ENCODE results near the gene TMCC3. TPM values are rescaled to one million over a fixed set of nuclear protein-coding genes. Genes with fewer than 3 reads are reported as not detected.

Gene TMCC3
- total and polyA plus RNA-seq, 4 donors = 24.0 to 46.1 (median 31.3) TPM

DNA sequence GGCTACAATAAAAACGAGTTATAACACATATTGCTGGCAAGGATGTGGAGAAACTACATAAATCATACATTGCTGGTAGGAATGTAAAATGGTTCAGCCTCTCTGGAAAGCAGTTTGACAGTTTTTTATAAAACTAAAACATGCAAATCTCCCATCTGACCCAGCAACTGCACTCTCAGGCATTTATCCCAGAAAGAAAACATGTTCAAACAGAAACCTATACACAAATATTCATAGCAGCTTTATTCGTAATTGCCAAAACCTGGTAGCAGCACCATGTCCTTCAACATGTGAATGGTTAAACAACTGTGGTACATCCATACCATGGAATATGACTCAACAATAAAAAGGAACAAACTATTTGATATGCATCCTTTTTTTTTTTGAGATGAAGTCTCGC lies 10.1 kb upstream of the TMCC3 start:
- Histone ChIP-seq H3K4me3 (ENCODE audit: low read depth, low read length) (no peak overlapping the region), H3K27ac (ENCODE audit: low read depth, low read length) (no peak overlapping the region), H3K9me3 (ENCODE audit: control insufficient read depth, insufficient read depth, low read length) (no peaks in the 10 kb centered on the region), H3K4me1 (ENCODE audit: control insufficient read depth, insufficient read depth, low read length) (peaks cover 4% of the 10 kb centered on the region), H3K36me3 (ENCODE audit: control insufficient read depth, insufficient read depth, low read length) (no peaks in the 10 kb centered on the region), H3K27me3 (ENCODE audit: control insufficient read depth, insufficient read depth, low read length) (no peaks in the 10 kb centered on the region)
- 100% methylated on average over 1 of the region's 3 CpGs for WGBS (ENCODE audit: insufficient coverage)
- peak in 1 of 6 donors; percentile 66 for DNase-seq (ENCODE audit: low read depth in 4 of 6, low spot score in 6 of 6)

DNA sequence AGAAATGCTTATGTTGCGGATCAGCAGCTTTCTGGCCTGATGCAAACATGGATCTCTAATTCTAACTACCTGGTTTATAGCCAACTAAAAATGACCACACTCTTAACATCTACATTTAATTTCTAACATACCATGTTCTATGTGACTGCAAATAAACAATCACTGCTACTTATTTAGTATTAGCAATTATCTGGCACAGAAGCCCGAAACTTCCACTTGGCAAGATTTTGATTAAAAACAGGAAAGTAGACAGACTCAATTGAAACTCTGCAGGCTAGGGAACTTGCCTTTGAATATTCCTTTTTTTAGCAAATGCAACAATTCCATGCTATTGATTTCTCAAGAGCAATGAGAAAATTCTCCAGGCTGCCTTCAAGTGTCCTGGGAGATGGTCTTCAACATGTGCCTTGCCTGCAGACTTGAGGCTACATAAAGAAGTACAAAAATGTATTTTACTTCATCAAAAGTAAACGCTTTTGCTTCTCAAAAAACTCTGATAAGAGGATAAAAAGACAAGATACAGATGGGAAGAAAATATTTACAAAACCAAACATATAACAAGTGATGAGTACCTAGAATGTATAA lies 9.1 kb upstream of the TMCC3 start:
- DNase-seq (ENCODE audit: low read depth in 4 of 6, low spot score in 6 of 6) = no peak

DNA sequence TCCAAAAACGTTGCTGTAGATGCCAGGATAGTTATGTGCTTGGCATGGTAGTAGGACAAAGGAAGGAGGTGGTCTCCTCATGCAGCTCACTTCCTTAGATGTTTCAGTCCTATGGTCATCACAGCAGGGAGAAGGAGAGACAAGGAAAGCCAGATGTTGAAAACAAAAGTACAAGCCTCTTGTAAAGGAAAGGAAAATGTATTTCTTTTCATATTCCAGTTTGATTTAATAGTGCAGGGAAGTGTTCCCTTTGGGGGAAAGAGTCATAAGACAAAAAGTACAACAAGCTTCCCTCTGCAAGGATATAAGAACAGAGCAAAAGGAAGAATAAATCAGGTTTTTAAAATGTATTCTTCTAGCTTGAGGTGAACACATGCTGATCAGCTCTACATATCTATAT lies 8.6 kb upstream of the TMCC3 start:
- no peaks in the 10 kb centered on the region for H3K9me3 ChIP-seq (ENCODE audit: control insufficient read depth, insufficient read depth, low read length)
- H3K27ac ChIP-seq (ENCODE audit: low read depth, low read length) = no peak overlapping the region
- no peaks in the 10 kb centered on the region for H3K27me3 ChIP-seq (ENCODE audit: control insufficient read depth, insufficient read depth, low read length)
- peaks cover 4% of the 10 kb centered on the region for H3K4me1 ChIP-seq (ENCODE audit: control insufficient read depth, insufficient read depth, low read length)
- no peaks in the 10 kb centered on the region for H3K36me3 ChIP-seq (ENCODE audit: control insufficient read depth, insufficient read depth, low read length)
- WGBS (ENCODE audit: insufficient coverage) = 17% methylated on average over 1 of the region's 1 CpG
- no peak for DNase-seq (ENCODE audit: low read depth in 4 of 6, low spot score in 6 of 6)
- H3K4me3 ChIP-seq (ENCODE audit: low read depth, low read length) = no peak overlapping the region

More for the DNA sequence above, 9.1 kb upstream of the TMCC3 start:
- H3K36me3 ChIP-seq (ENCODE audit: control insufficient read depth, insufficient read depth, low read length) = no peaks in the 10 kb centered on the region
- no peak overlapping the region for H3K27ac ChIP-seq (ENCODE audit: low read depth, low read length)
- WGBS (ENCODE audit: insufficient coverage) = 67% methylated on average over 1 of the region's 3 CpGs
- H3K27me3 ChIP-seq (ENCODE audit: control insufficient read depth, insufficient read depth, low read length) = no peaks in the 10 kb centered on the region
- H3K9me3 ChIP-seq (ENCODE audit: control insufficient read depth, insufficient read depth, low read length) = no peaks in the 10 kb centered on the region
- peaks cover 4% of the 10 kb centered on the region for H3K4me1 ChIP-seq (ENCODE audit: control insufficient read depth, insufficient read depth, low read length)
- H3K4me3 ChIP-seq (ENCODE audit: low read depth, low read length) = no peak overlapping the region

DNA sequence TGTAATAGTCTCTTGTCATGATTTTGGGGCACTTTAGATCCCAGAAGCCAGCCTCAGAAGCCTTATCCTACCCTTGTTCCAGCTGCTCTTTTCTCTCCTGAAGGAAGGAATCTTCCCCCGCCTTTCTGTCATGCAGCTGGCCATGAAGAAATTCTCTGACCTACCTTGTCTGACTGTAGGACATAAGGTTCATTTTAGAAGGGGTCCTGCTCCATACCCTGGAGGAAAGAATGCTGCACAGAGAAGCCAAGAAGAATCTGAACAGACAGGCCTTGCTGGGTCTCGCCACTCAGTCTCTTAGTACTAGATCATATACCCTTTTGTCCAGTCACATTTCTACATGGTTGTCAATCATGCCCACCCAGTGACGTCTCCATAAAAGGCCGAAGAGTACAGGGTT lies 6.2 kb upstream of the TMCC3 start:
- Histone ChIP-seq H3K36me3 (ENCODE audit: control insufficient read depth, insufficient read depth, low read length) (no peaks in the 10 kb centered on the region), H3K27ac (ENCODE audit: low read depth, low read length) (no peak overlapping the region), H3K9me3 (ENCODE audit: control insufficient read depth, insufficient read depth, low read length) (no peaks in the 10 kb centered on the region), H3K27me3 (ENCODE audit: control insufficient read depth, insufficient read depth, low read length) (no peaks in the 10 kb centered on the region), H3K4me3 (ENCODE audit: low read depth, low read length) (no peak overlapping the region), H3K4me1 (ENCODE audit: control insufficient read depth, insufficient read depth, low read length) (peaks cover 4% of the 10 kb centered on the region)
- WGBS (ENCODE audit: insufficient coverage) = no CpG with 5 or more reads among the region's 4 CpGs
- DNase-seq (ENCODE audit: low read depth in 4 of 6, low spot score in 6 of 6) = no peak

DNA sequence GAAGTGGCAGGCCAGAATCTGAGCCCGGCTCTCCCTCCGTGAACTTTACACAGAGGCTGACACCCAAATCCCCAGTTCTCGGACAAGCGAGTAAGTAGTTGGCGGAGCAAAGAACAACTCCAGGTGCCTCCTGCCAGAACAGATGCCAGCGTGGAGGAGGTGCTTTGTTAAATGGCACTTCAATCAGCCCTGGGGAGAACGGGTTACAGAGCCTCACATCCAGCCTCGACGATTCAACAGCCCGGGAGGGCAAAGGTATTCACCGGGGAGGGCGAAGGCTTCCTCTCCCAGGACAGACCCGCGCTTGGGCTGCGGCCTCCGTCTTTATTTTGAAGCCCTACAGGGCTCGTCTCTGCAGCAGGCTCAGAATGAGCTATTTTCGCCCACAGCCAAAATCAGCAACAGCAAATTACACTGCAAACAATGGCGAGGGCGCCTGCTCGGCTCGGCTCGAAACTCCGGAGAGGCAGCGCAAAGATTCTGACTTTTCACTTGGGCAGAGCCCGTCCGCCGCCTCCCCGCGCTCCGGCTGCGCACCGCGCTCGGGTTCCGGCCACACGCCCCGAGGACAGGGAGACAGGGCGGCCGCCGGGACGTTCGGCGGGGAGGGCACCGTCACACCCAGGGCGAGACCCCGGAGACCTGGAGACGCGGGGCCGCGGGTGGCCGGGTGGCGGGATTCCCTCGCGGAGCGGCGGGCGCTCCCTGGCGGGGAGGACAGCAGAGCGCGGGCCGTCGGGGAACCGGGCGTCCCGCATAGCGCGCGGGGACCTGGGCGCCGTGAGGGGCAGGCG lies 811 bp downstream of the TMCC3 start:
- Histone ChIP-seq H3K36me3 (ENCODE audit: control insufficient read depth, insufficient read depth, low read length) (no peaks in the 10 kb centered on the region), H3K4me1 (ENCODE audit: control insufficient read depth, insufficient read depth, low read length) (peaks cover 7% of the 10 kb centered on the region), H3K9me3 (ENCODE audit: control insufficient read depth, insufficient read depth, low read length) (no peaks in the 10 kb centered on the region), H3K27ac (ENCODE audit: low read depth, low read length) (peak overlapping the region; percentile 81), H3K27me3 (ENCODE audit: control insufficient read depth, insufficient read depth, low read length) (no peaks in the 10 kb centered on the region), H3K4me3 (ENCODE audit: low read depth, low read length) (peak overlapping the region; percentile 72)
- DNase-seq (ENCODE audit: low read depth in 4 of 6, low spot score in 6 of 6) = peak in 2 of 6 donors; percentile 43 to 64
- WGBS (ENCODE audit: insufficient coverage) = 3% methylated on average over 71 of the region's 72 CpGs

DNA sequence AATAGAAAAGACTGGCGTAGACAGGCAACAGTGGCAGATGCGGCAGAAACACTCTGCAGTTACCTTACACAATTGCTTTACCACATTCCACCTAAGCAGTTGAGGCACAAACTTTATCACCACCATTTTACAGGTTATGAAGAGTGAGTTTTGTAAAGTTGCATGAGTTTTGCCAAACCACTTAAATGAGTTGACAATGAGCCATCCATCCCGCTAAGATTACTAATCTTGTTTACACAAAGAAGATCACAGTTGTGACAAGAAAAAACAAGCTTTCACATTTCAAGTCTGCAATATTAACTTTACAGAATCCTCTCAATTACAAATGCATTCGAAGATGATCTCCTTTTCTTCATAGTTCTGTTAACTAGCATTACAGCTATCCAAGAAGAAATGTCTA lies 1.8 kb downstream of the TMCC3 start:
- Histone ChIP-seq H3K4me3 (ENCODE audit: low read depth, low read length) (peak overlapping the region; percentile 72), H3K27ac (ENCODE audit: low read depth, low read length) (no peak overlapping the region), H3K36me3 (ENCODE audit: control insufficient read depth, insufficient read depth, low read length) (no peaks in the 10 kb centered on the region), H3K9me3 (ENCODE audit: control insufficient read depth, insufficient read depth, low read length) (no peaks in the 10 kb centered on the region), H3K4me1 (ENCODE audit: control insufficient read depth, insufficient read depth, low read length) (peaks cover 7% of the 10 kb centered on the region), H3K27me3 (ENCODE audit: control insufficient read depth, insufficient read depth, low read length) (no peaks in the 10 kb centered on the region)
- WGBS (ENCODE audit: insufficient coverage) = no CpG with 5 or more reads among the region's 4 CpGs
- DNase-seq (ENCODE audit: low read depth in 4 of 6, low spot score in 6 of 6) = no peak

DNA sequence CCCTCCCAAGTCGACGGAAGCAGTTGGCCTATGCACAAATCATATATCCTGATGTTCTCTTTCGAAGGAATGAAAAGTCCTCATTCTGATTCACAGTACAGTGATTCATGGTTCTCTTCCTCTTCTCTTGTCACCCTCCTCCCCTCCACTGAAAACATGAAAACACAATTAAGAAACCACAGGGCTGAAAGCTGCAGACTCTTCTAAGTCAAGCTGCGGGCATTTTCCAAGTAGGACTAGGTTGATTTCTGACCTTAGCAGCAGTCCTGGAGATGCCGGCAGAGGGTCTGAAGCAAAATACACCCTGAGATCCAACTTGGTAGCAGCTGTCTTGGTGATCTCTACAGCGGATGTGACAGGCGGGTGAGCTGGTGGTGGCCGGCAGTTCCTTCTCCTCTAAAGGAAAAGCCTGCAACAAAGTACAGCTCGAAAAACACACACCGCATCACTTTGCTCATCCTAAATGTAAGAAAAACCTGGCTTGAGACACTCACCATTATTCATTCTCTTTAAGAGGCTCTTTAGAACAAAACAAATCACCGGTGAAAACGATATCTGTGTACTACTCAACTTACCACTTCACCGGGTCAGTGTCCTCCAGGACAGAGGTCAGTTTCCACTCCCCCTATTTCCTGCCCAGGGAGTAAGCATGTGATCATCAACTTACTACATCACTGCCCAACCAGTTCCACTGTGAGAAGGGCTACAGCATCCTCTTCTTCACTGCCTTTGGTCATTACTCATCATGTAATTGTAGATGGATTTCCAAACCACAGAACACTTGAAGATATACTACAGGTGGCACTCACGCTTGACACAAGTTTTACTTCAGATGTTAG lies 6.0 kb downstream of the TMCC3 start:
- no peaks in the 10 kb centered on the region for H3K27me3 ChIP-seq (ENCODE audit: control insufficient read depth, insufficient read depth, low read length)
- DNase-seq (ENCODE audit: low read depth in 4 of 6, low spot score in 6 of 6) = no peak
- 83% methylated on average over 13 of the region's 14 CpGs for WGBS (ENCODE audit: insufficient coverage)
- H3K27ac ChIP-seq (ENCODE audit: low read depth, low read length) = no peak overlapping the region
- peaks cover 3% of the 10 kb centered on the region for H3K4me1 ChIP-seq (ENCODE audit: control insufficient read depth, insufficient read depth, low read length)
- no peaks in the 10 kb centered on the region for H3K36me3 ChIP-seq (ENCODE audit: control insufficient read depth, insufficient read depth, low read length)
- no peaks in the 10 kb centered on the region for H3K9me3 ChIP-seq (ENCODE audit: control insufficient read depth, insufficient read depth, low read length)
- no peak overlapping the region for H3K4me3 ChIP-seq (ENCODE audit: low read depth, low read length)

DNA sequence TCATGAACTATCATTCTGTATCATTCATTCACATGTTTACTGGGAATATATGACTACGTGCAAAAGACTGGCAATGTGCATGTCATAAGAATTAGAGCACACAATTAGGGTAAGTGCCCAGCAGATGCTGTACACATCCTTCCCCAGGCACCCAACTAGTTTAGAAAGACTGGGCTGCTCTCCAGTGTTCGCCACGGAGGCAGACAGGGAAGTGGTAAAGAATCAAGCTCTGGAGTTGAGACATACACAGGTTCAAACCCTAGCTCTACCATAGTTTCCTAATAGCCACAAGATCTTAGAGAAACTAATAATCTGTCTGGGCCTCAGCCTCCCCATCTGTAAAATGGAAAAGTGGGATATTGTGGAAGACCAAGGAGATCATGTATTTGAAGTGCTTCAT lies 6.8 kb downstream of the TMCC3 start:
- no peak overlapping the region for H3K27ac ChIP-seq (ENCODE audit: low read depth, low read length)
- no peaks in the 10 kb centered on the region for H3K27me3 ChIP-seq (ENCODE audit: control insufficient read depth, insufficient read depth, low read length)
- DNase-seq (ENCODE audit: low read depth in 4 of 6, low spot score in 6 of 6) = no peak
- H3K9me3 ChIP-seq (ENCODE audit: control insufficient read depth, insufficient read depth, low read length) = no peaks in the 10 kb centered on the region
- no peaks in the 10 kb centered on the region for H3K36me3 ChIP-seq (ENCODE audit: control insufficient read depth, insufficient read depth, low read length)
- WGBS (ENCODE audit: insufficient coverage) = no CpG with 5 or more reads among the region's 3 CpGs
- H3K4me1 ChIP-seq (ENCODE audit: control insufficient read depth, insufficient read depth, low read length) = no peaks in the 10 kb centered on the region
- no peak overlapping the region for H3K4me3 ChIP-seq (ENCODE audit: low read depth, low read length)

DNA sequence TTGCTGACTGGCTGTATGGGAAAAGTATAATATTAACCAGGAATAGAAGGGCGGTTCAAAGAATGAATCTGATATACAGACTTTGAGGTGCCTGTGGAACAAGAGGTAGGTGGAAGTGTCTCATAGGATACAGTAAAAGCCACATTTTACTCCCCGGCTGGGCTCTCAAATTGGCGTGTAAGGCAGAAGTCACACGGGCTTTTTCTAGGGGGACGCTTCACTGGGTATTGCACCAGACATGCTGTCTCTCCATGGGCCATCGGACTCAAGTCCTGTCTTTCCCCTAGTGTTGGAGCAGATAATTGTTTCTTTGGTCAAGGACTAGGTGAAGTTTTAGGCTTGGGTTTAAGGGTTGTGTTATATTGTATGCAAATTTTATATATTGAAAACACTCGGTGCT lies 9.1 kb downstream of the TMCC3 start:
- H3K27me3 ChIP-seq (ENCODE audit: control insufficient read depth, insufficient read depth, low read length) = no peaks in the 10 kb centered on the region
- WGBS (ENCODE audit: insufficient coverage) = 94% methylated on average over 7 of the region's 7 CpGs
- no peak overlapping the region for H3K27ac ChIP-seq (ENCODE audit: low read depth, low read length)
- no peak for DNase-seq (ENCODE audit: low read depth in 4 of 6, low spot score in 6 of 6)
- H3K4me1 ChIP-seq (ENCODE audit: control insufficient read depth, insufficient read depth, low read length) = no peaks in the 10 kb centered on the region
- H3K4me3 ChIP-seq (ENCODE audit: low read depth, low read length) = no peak overlapping the region
- H3K9me3 ChIP-seq (ENCODE audit: control insufficient read depth, insufficient read depth, low read length) = no peaks in the 10 kb centered on the region
- H3K36me3 ChIP-seq (ENCODE audit: control insufficient read depth, insufficient read depth, low read length) = no peaks in the 10 kb centered on the region
